Inflammatory macrophage treated with lipopolysaccharide for 1 hour (primary cell): ENCODE data around the gene XAGE5.
"Not testable (repeated sequence)": the region's sequence is repeated elsewhere in the genome, so short reads cannot be mapped to it uniquely, and the experiment has no call there.

Experiments
- DNase-seq, 2 donors: peaks; one replicate each; pipeline ENCODE4 v3.0.0-alpha.2; 2020 to 2022

The XAGE5 gene

GRCh38 chrX:52811065-52811625 lies at the start of gene XAGE5:
XAGE5 (plus strand) TSS chrX:52811287; CDS start chrX:52812567, 1,280 bp downstream.
- no peak for DNase-seq

- DNase-seq = not testable (repeated sequence)
Observed at GRCh38 chrX:52765983-52766382, 45.1 kb upstream of the XAGE5 start.

DNA sequence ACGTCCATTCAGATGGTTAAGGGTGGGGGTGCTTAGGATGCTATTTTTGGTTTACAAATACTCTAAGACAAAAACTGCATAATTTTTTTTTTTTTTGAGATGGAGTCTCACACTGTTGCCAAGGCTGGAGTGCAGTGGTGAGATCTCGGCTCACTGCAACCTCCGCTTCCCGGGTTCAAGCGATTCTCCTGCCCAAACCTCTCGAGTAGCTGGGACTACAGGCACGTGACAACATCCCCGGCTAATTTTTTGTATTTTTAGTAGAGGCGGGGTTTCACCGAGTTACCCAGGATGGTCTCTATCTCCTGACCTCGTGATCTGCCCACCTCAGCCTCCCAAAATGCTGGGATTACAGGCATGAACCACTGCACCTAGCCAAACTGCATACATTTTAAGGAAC lies 37.6 kb upstream of the XAGE5 start:
- DNase-seq = not testable (repeated sequence)

DNA sequence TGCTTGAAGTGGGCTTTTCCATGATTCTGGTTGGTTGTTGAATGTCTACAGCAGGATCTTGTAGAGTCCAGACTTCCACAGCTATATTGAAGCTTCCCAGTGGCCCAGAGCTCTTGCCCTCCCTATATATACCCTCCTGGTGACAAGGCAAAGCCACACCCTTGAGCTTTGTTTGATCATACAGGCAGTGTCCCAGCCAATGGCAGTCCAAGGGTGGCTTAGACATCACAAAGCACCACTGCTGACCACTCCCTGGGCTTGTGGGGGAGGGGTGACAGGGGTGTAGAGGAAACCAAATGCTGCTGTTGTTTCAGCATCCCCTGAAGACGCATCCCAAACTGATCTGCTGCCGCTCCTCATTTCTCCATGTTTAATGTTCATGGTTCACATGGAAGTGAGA lies 13.8 kb upstream of the XAGE5 start, which contains the start of gene SPANXN5:
Gene SPANXN5, minus strand, starts transcription at position 101 of the 400 bp plus-strand sequence. Its CDS starts 79 bp downstream, at position 22.
- DNase-seq = not testable (repeated sequence)

DNA sequence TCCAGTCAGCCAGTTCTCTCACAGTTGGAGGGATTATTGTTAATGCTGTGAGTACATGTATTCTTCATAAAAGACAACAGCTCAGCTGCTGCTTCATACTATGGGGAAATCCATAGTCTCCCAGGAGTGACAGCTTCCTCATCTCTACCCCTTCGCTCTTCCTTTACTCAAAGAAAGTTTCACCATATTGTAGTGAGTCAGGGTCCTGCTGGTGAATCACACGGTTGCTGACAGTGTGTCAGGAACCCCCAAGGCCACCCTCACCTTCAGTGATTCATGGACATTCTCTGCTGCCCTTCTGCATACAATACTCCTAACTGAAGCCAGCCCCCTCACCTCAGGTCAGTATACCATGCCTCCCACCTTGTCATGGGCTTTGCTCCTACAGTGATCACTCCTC lies 6.2 kb upstream of the XAGE5 start:
- DNase-seq = peak in 1 of 2 donors; percentile 60

- no peak for DNase-seq
Observed at GRCh38 chrX:52819788-52820187, 8.7 kb downstream of the XAGE5 start.

- DNase-seq = no peak
Observed at GRCh38 chrX:52821079-52821760, 10.1 kb downstream of the XAGE5 start.

DNA sequence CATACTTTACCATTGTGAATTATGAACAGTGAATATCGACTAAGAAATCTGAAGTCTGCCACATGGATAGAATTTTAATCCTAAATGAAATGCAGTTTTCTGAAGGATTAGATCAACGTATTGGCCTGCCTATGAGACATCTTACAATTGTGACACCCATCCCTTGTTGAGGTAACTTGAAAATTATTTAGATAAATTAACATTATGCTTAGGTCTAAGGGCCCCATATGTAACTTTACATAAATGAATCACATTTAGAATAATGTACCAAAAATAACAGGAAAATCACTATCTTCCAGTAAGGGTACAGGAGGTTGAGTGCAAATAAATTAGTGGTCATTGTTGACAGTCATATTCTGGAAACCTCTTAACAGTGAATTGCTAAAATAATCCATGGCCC lies 13.5 kb downstream of the XAGE5 start:
- DNase-seq = no peak

- peak; percentile 14 to 86 for DNase-seq
Observed at GRCh38 chrX:52830551-52830950, 19.5 kb downstream of the XAGE5 start.

GRCh38 chrX:52839137-52839536 lies 28.1 kb downstream of the XAGE5 start:
- DNase-seq = no peak

DNA sequence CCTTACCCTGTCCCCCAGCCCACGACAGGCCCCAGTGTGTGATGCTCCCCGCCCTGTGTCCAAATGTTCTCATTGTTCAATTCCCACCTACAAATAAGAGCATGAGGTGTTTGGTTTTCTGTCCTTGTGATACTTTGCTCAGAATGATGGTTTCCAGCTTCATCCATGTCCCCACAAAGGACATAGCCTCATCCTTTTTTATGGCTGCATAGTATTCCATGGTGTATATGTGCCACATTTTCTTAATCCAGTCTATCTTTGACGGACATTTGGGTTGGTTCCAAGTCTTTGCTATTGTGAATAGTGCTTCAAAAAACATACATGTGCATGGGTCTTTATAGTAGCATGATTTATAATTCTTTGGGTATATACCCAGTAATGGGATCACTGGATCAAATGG lies 32.5 kb downstream of the XAGE5 start:
- not testable (repeated sequence) for DNase-seq

DNA sequence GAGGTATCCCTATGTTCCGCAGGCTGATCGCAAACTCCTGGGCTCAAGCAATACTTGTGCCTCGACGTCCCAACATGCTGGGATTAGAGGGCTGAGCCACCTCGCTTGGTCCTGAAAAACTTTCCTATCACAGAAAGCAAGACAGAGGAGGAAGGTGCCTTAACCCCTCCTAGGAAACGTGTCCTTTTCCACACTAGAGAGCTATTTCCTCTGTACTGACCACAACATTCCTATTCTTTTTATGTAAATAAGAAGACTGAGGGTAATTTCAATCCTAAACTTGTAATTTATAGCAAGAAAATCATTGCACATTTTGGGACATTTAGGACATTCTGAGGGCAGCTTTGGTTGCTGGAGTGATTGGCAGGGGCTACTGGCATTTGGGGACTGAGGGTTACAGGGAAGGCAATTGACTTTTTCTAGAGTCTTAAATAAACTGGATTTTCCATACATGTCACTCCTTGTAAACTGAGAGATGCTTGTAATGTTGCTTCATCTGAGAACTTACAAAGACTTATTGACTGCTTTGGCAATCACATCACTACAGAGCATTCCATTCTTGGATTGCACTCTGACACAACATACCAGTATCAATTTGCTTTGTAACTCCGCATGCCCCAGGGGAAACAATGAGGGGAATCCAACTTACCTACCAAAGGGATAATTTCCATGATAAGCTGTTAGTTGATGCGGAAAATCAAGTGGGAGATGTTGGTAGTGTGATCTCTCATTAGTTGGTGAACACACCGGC lies 41.2 kb downstream of the XAGE5 start:
- DNase-seq = peak; percentile 6 to 66

- DNase-seq = not testable (repeated sequence)
Observed at GRCh38 chrX:52856991-52857525, 46.0 kb downstream of the XAGE5 start.

- DNase-seq = no peak
Observed at GRCh38 chrX:52865343-52865998, 54.4 kb downstream of the XAGE5 start.
